ENCODE results near the gene SASH1. TPM values are rescaled to one million over a fixed set of nuclear protein-coding genes. Genes with fewer than 3 reads are reported as not detected.

SASH1 gene
- total RNA-seq, 1 experiment from 2014 or later, result 27.4 TPM

DNA sequence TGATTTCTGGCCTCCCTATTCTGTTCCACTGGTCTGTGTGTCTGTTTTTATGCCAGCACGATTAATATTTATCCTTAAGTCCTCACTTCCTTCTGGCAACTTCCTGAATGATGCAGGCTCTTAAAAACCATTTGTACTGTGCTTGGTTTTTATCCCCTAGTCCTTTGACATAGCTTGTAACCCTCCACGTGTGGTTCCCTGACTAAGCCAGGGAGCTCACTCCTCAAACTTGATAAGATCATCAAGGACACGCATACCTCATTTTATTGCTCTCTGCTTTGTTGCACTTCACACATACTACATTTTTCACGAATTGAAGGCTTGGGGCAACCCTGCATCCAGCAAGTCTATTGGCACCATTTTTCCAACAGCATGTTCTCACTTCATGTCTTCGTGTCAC is 237.8 kb downstream of the SASH1 start:
- no peak for TF ChIP-seq SMAD4 (CRISPR knock-in tag; IDR thresholded peaks at IDR 0.05)
- TF ChIP-seq, protein P1, sequence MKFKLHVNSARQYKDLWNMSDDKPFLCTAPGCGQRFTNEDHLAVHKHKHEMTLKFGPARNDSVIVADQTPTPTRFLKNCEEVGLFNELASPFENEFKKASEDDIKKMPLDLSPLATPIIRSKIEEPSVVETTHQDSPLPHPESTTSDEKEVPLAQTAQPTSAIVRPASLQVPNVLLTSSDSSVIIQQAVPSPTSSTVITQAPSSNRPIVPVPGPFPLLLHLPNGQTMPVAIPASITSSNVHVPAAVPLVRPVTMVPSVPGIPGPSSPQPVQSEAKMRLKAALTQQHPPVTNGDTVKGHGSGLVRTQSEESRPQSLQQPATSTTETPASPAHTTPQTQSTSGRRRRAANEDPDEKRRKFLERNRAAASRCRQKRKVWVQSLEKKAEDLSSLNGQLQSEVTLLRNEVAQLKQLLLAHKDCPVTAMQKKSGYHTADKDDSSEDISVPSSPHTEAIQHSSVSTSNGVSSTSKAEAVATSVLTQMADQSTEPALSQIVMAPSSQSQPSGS (CRISPR knock-in tag; IDR thresholded peaks at IDR 0.05; ENCODE audit: borderline replicate concordance, low read depth), result no peak
- no peak for TF ChIP-seq ELF4 (CRISPR knock-in tag; IDR thresholded peaks at IDR 0.05; ENCODE audit: low read depth)
- TF ChIP-seq, protein P2, sequence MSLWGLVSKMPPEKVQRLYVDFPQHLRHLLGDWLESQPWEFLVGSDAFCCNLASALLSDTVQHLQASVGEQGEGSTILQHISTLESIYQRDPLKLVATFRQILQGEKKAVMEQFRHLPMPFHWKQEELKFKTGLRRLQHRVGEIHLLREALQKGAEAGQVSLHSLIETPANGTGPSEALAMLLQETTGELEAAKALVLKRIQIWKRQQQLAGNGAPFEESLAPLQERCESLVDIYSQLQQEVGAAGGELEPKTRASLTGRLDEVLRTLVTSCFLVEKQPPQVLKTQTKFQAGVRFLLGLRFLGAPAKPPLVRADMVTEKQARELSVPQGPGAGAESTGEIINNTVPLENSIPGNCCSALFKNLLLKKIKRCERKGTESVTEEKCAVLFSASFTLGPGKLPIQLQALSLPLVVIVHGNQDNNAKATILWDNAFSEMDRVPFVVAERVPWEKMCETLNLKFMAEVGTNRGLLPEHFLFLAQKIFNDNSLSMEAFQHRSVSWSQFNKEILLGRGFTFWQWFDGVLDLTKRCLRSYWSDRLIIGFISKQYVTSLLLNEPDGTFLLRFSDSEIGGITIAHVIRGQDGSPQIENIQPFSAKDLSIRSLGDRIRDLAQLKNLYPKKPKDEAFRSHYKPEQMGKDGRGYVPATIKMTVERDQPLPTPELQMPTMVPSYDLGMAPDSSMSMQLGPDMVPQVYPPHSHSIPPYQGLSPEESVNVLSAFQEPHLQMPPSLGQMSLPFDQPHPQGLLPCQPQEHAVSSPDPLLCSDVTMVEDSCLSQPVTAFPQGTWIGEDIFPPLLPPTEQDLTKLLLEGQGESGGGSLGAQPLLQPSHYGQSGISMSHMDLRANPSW (CRISPR knock-in tag; conservative IDR thresholded peaks at IDR 0.05; ENCODE audit: low read depth), result no peak
- TF ChIP-seq OVOL2 (CRISPR knock-in tag; IDR thresholded peaks at IDR 0.05; ENCODE audit: borderline replicate concordance), result no peak
- no peak for TF ChIP-seq MYBL2 (CRISPR knock-in tag; IDR thresholded peaks at IDR 0.05)
- TF ChIP-seq ZNF671 (CRISPR knock-in tag; IDR thresholded peaks at IDR 0.05), result no peak
- TF ChIP-seq, protein P3, sequence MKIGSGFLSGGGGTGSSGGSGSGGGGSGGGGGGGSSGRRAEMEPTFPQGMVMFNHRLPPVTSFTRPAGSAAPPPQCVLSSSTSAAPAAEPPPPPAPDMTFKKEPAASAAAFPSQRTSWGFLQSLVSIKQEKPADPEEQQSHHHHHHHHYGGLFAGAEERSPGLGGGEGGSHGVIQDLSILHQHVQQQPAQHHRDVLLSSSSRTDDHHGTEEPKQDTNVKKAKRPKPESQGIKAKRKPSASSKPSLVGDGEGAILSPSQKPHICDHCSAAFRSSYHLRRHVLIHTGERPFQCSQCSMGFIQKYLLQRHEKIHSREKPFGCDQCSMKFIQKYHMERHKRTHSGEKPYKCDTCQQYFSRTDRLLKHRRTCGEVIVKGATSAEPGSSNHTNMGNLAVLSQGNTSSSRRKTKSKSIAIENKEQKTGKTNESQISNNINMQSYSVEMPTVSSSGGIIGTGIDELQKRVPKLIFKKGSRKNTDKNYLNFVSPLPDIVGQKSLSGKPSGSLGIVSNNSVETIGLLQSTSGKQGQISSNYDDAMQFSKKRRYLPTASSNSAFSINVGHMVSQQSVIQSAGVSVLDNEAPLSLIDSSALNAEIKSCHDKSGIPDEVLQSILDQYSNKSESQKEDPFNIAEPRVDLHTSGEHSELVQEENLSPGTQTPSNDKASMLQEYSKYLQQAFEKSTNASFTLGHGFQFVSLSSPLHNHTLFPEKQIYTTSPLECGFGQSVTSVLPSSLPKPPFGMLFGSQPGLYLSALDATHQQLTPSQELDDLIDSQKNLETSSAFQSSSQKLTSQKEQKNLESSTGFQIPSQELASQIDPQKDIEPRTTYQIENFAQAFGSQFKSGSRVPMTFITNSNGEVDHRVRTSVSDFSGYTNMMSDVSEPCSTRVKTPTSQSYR (CRISPR knock-in tag; IDR thresholded peaks at IDR 0.05), result no peak
- no peak for TF ChIP-seq ZNF232 (CRISPR knock-in tag; IDR thresholded peaks at IDR 0.05)
- TF ChIP-seq SOX15 (CRISPR knock-in tag; IDR thresholded peaks at IDR 0.05), result no peak
- no peak for TF ChIP-seq EMX1 (CRISPR knock-in tag; IDR thresholded peaks at IDR 0.05)
- TF ChIP-seq IRF2 (CRISPR knock-in tag; IDR thresholded peaks at IDR 0.05; ENCODE audit: borderline replicate concordance, low read depth), result no peak
- TF ChIP-seq GABPB1 (CRISPR knock-in tag; IDR thresholded peaks at IDR 0.05), result no peak
- TF ChIP-seq, protein P4, sequence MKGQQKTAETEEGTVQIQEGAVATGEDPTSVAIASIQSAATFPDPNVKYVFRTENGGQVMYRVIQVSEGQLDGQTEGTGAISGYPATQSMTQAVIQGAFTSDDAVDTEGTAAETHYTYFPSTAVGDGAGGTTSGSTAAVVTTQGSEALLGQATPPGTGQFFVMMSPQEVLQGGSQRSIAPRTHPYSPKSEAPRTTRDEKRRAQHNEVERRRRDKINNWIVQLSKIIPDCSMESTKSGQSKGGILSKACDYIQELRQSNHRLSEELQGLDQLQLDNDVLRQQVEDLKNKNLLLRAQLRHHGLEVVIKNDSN (CRISPR knock-in tag; IDR thresholded peaks at IDR 0.05), result no peak
- no peak for TF ChIP-seq SP1 (CRISPR knock-in tag; conservative IDR thresholded peaks at IDR 0.05)
- no peak for TF ChIP-seq ZNF423 (CRISPR knock-in tag; IDR thresholded peaks at IDR 0.05)
- TF ChIP-seq, protein P5, sequence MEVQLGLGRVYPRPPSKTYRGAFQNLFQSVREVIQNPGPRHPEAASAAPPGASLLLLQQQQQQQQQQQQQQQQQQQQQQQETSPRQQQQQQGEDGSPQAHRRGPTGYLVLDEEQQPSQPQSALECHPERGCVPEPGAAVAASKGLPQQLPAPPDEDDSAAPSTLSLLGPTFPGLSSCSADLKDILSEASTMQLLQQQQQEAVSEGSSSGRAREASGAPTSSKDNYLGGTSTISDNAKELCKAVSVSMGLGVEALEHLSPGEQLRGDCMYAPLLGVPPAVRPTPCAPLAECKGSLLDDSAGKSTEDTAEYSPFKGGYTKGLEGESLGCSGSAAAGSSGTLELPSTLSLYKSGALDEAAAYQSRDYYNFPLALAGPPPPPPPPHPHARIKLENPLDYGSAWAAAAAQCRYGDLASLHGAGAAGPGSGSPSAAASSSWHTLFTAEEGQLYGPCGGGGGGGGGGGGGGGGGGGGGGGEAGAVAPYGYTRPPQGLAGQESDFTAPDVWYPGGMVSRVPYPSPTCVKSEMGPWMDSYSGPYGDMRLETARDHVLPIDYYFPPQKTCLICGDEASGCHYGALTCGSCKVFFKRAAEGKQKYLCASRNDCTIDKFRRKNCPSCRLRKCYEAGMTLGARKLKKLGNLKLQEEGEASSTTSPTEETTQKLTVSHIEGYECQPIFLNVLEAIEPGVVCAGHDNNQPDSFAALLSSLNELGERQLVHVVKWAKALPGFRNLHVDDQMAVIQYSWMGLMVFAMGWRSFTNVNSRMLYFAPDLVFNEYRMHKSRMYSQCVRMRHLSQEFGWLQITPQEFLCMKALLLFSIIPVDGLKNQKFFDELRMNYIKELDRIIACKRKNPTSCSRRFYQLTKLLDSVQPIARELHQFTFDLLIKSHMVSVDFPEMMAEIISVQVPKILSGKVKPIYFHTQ (CRISPR knock-in tag; IDR thresholded peaks at IDR 0.05), result no peak
- no peak for TF ChIP-seq GRHL2 (CRISPR knock-in tag; IDR thresholded peaks at IDR 0.05; ENCODE audit: insufficient replicate concordance, severe bottlenecking)
- no peak overlapping the region for H3K4me3 Mint-ChIP-seq
- CTCF ChIA-PET, result no interaction called here
- H3K27ac Mint-ChIP-seq, result no peak overlapping the region
- POLR2A ChIA-PET, result interaction anchor here (0.7 kb wide), 1 partner anchor 25 kb away, joined by 5 read pairs; no protein-coding TSS in a partner anchor
- H3K36me3 Mint-ChIP-seq, result peaks cover 39% of the 10 kb centered on the region
- no peak for DNase-seq (ENCODE audit: low spot score)
- peaks cover 43% of the 10 kb centered on the region for H3K9me3 Mint-ChIP-seq
- no peak for ATAC-seq
- peaks cover 23% of the 10 kb centered on the region for H3K4me1 Mint-ChIP-seq
- H3K27me3 Mint-ChIP-seq (ENCODE audit: low read depth), result peaks cover 13% of the 10 kb centered on the region; the same call in 1 of the 2 replicates

All from WTC11 (cell line).